Amniotic stem cell (primary cell): Measurements from ENCODE around the gene KCNK4.

Source experiments
- DNase-seq: peaks from one replicate; lab custom pipeline; 2025; lab: John Stamatoyannopoulos, UW

Gene KCNK4

GRCh38 chr11:64347193-64347867 lies 56.2 kb downstream of the KCNK4 start:
- no peak for DNase-seq

DNA sequence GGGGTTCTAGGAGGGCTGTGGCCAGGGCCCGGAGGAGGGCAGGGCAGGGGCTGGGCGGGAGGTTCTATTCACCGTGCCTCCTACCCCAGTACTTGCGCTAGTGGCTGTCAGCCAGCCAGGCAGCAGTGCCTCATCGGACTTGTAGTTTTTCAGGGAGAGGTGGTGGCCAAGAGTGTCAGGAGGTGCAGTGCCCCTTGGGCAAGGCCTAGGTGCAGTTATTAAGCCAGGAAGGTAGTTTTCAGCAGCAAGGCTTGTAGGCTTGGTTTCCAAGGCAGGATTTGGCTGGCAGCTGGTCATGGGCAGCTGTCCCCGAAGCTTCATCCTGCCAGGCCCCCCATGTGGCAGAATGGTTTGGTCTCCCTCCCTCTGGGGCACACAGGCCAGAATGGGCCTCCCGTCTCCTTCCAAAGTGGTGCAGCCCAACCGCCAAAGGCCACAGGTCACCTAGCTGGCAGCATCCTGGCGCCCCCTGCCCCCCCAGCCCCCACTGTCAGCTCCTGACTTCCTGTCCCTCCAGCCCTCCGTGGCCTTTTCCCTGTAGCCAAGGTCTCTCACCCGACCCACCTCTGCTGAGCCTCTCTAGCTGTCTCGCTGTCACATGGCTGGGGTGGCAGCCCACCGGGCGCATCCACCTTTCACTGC lies 57.4 kb downstream of the KCNK4 start:
- no peak for DNase-seq

- no peak for DNase-seq
These were observed 57.9 kb downstream of the KCNK4 start for GRCh38 chr11:64349025-64349387.

DNA sequence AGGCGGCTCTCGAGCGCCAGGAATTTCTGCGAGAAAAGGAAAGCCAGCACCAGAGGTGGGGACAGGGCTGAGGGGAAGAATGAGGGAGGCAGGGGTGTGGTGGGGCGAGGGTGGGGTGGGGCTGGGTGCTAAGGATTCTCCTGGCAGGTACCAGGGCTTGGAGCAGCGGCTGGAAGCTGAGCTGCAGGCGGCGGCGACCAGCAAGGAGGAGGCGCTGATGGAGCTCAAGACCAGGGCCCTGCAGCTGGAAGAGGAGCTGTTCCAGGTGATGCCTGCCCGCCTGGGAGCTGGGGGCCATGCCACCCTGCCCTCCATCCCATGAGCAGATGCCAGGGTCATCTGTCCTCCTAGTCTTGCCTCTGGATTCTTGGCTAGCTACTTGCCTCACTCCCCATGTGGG lies 58.3 kb downstream of the KCNK4 start:
- no peak for DNase-seq
